Stimulated activated CD4-positive, alpha-beta T cell treated with anti-CD3 and anti-CD28 coated beads, Interleukin-12 subunit alpha, Interleukin-12 subunit beta, amount 100 ng/mL, for 4 hours (primary cell): ENCODE measurements around the gene UBE2Q1.

ENCODE experiments used
- DNase-seq: peaks from one replicate; pipeline ENCODE4 v3.0.0-alpha.2; 2020

UBE2Q1 gene

DNA sequence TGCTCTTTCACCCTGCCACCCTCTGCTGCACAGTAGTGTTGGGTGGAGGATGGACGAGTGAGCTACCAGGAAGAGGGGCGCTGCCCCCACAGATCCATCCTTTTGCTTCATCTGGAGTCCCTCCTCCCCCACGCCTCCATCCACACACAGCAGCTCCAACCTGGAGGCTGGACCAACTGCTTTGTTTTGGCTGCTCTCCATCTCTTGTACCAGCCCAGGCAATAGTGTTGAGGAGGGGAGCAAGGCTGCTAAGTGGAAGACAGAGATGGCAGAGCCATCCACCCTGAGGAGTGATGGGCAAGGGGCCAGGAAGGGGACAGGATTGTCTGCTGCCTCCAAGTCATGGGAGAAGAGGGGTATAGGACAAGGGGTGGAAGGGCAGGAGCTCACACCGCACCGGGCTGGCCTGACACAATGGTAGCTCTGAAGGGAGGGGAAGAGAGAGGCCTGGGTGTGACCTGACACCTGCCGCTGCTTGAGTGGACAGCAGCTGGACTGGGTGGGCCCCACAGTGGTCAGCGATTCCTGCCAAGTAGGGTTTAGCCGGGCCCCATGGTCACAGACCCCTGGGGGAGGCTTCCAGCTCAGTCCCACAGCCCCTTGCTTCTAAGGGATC, 17.6 kb upstream of the UBE2Q1 start:
- no peak for DNase-seq

GRCh38 chr1:154575147-154575927, 16.9 kb upstream of the UBE2Q1 start:
- DNase-seq = no peak

- DNase-seq = no peak
Observed at GRCh38 chr1:154574716-154575115, 16.3 kb upstream of the UBE2Q1 start.

DNA sequence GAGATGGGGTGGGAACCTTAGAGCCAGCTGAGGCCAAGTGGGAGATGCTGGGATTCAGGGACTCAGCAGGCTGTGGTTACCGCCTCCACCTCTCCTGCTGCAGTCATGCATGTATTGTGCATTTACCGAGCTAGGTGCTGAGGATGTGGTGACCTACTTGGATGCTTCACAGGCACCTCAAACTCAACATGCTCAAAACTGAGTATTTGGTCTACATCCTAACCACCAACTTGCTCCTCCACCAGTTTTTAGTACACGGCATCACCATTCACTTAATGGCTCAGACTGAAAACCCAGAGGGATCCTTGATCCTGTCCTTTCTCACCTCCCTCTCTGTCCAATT, 14.7 kb upstream of the UBE2Q1 start:
- DNase-seq = no peak

- no peak for DNase-seq
Observed at GRCh38 chr1:154572468-154573167, 14.2 kb upstream of the UBE2Q1 start.

GRCh38 chr1:154571964-154572288, 13.5 kb upstream of the UBE2Q1 start:
- no peak for DNase-seq

DNA sequence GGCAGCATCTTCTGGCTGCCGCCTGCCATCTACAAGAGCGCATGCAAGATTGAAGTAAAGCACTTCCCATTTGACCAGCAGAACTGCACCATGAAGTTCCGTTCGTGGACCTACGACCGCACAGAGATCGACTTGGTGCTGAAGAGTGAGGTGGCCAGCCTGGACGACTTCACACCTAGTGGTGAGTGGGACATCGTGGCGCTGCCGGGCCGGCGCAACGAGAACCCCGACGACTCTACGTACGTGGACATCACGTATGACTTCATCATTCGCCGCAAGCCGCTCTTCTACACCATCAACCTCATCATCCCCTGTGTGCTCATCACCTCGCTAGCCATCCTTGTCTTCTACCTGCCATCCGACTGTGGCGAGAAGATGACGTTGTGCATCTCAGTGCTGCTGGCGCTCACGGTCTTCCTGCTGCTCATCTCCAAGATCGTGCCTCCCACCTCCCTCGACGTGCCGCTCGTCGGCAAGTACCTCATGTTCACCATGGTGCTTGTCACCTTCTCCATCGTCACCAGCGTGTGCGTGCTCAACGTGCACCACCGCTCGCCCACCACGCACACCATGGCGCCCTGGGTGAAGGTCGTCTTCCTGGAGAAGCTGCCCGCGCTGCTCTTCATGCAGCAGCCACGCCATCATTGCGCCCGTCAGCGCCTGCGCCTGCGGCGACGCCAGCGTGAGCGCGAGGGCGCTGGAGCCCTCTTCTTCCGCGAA, 12.9 kb upstream of the UBE2Q1 start:
- no peak for DNase-seq

DNA sequence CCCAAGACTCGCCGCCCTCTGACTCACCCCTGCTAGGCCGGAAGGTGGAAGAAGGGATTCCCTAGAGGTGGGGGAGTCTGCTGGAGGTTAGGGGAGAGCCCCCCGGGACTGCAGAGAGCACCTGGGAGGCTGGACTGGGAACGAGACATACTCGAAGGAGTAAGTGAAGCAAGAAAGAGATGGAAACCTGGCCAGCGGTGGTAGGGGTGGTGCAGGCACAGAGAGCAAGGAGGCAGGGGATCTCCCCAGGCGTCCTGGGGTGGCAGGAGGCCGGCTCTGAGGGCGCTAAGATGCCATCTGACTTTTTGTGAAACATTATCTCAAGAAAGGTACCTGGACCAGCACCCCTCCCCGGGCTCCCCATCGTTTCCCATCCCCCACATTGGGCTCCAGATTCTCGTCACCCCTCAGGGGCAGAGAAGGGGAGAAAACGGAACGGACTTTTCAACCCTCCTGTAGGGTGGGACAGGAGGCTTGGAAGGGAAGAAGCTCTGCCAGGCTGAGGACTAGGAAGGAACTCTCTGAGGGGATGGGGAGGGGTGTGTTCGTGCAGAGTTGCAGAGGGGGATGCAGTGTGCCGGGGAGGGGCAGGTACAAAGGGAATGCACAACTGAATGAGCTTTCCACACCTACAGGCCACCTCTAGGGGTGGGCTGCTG, 9.8 kb upstream of the UBE2Q1 start:
- DNase-seq = no peak

DNA sequence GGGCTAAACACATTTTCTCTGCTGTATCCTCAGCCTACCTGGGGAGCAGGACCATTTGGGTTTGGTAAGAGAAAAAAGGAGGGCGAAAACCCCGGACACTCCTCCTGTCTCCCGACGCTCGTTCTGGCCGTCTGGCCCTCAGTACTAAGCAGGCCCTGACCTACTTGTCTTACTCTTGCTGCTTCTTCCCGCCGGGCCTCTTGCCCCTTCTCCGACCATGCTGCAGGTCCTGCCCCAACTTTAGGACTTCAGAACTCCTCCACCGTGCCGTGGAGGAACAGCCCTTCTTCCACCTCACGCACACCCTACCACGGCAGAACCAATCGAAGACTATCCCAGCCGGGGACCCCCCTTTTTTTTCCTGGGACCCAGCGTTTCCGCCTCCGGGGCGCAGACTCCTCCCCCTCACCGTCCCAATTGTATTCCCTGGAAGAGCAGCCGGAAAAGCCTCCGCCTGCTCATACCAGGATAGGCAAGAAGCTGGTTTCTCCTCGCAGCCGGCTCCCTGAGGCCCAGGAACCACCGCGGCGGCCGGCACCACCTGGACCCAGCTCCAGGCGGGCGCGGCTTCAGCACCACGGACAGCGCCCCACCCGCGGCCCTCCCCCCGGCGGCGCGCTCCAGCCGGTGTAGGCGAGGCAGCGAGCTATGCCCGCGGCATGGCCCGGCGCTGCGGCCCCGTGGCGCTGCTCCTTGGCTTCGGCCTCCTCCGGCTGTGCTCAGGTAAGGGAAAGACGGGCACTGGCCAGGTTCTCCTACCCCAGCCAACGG, 9.1 kb upstream of the UBE2Q1 start, which contains the start of gene CHRNB2:
Gene CHRNB2, plus strand, starts transcription at position 393 of the 771 bp plus-strand sequence. Its CDS starts 267 bp downstream, at position 660.
- DNase-seq = peak; percentile 66

GRCh38 chr1:154565876-154566275, 7.4 kb upstream of the UBE2Q1 start:
- DNase-seq = no peak

GRCh38 chr1:154559466-154560044, 1.1 kb upstream of the UBE2Q1 start:
- DNase-seq = peak; percentile 71

GRCh38 chr1:154558720-154559465, 431 bp upstream of the UBE2Q1 start:
- peak; percentile 99 for DNase-seq

DNA sequence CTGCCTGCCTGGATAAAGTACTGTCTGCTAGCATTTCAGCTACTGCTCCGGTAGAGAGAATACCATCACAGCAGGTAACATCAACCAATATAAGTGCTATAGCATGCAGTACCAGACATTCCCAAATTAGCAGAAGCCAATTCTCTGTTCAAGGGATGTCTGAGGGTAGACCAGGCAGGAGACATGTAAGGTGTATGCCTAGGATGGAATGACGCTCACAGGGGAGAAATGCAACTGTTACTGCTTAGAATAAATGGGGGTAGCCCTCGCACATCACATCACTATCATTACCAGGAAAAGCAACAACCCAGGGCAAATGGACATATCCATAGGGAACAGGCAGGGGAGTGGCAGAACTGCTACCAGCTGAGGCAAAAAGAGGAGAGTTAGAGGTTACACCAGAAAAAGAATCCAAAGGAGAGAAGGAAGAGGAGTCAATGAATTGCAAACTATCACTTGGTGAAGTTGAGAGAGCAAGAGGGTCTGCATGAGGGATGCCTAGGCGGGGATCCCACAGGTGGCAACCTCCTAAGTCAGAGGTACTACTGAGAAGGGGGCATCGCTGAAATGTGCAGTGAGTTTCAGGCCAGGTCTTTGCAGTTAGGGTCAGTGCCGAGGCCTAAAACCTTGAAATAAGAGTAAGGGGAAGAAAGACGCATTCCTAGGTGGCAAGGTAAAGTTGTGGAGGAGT, 1.1 kb downstream of the UBE2Q1 start:
- no peak for DNase-seq

GRCh38 chr1:154556422-154556821, 2.0 kb downstream of the UBE2Q1 start:
- no peak for DNase-seq

DNA sequence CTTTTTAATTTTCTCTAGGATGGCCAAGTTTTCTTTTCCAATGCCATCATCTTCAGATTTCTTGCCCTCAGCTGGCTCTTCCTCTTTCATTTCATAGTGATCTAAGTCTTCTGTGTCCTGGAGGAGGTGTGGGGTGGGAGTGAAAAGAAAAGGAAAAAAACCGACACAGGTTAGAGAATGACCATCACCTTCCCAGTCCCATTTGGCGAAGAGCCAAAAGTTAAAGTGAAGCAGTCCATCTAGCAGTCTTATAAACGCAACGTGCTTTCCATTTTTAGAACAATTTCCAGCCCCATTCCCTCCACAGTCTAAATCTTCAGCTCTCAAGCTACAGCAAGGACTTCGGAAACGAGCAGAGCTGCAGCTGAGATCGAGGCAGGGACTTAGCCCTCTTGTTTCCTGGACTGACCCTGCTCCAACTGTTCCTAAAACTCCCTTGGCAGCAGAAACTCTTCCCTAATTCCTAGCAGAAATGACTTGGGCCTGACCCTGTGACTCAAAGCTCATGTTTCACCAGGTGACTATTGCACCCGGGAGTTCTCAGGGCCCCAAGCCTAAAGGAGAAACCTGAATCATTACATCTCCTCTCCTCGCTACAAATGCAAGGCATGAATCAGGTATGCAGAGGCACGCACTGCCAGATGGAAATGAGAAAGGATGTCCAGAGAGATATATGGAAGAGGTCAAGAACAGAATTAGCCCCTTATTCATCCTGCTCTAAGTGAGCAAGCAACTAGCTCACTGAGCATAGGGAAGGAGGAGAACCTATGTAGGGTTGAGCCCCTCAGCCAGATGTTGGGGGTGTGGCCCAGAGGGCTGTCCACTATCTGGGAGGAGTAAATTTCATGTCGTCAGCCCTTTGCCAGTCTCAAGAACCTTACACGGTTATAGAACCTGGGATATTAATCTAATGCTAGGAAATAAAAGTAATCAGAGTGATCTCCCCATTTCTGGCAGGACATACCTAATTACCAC, 5.1 kb downstream of the UBE2Q1 start:
- DNase-seq = no peak

- DNase-seq = no peak
Observed at GRCh38 chr1:154552036-154552435, 6.4 kb downstream of the UBE2Q1 start.

DNA sequence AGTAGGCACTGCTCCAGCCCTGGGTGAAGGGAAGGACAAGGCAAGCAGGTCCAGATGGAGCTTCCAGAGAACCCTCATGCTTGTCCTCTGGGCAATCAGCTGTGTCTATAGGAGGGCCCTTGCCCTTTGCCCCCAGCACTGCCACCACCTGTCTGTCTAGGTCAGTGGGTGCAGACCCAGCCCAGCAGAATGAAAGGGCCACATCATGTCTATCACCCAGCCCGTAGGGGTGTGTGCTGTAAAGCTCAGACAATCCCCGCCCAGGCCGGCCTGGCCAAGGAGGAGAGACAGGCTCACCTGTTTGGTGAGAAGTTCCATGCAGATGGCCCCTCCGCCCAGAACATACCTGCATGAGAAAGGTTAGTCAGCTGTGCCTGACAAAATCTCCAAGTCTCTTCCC, 7.0 kb downstream of the UBE2Q1 start:
- DNase-seq = no peak

DNA sequence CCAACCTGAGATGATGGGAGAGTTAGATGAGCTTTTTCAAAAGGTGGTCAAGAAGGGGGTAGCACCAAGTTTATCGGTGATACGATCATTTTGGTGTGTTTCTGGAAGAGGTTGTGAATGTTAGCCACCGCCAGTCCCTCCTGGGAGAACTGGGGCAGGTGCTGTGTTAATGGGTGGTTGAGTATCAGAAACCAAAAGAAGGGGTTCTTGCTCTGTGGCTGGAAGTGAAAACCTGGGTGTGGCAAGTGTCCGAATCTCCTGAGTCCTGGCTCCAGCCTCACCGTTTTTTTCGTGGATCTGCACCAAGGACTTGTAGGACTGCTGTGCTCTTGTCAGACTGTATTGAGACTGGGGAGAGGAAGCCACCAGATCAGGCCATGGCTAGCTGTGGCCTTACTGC, 7.8 kb downstream of the UBE2Q1 start:
- DNase-seq = no peak

DNA sequence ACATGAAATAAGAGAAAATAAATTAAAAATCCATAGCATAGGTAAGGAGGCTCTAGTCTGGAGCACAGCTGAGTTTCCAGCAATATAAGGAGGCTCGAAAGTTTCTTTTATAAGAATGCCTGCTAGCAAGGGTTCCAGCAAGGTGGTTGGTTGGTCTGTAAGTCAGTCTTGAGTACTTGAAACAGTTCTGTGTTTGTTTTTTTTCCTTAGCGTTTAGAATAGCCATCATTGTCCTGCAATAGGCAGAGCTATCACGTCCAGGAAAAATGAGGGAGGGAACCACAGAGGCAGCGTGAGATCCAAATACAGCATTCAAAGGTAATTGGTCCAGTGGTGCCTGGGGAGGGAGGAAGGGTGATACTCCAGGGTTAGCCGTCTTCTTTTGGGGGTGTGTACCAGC, 8.4 kb downstream of the UBE2Q1 start:
- no peak for DNase-seq
